Keratinocyte (primary cell): ENCODE measurements around the gene KLF6. TPM values are rescaled to one million over a fixed set of nuclear protein-coding genes. Genes with fewer than 3 reads are reported as not detected.

Source experiments
- DNase-seq: peaks from one replicate; pipeline ENCODE4 v3.0.0-alpha.2; 2011; ENCODE audit warnings: low read depth, missing footprints, low spot score
- FAIRE-seq: peaks from 2 replicates; lab custom pipeline; 2011; peaks lifted over from hg19 to GRCh38; lab: Jason Lieb, UNC
- H2AFZ ChIP-seq: 2 replicates; pipeline ENCODE4 v1.6.0; 2012; ENCODE audit warnings: low read length, control low read depth, inconsistent platforms; ENCODE audit not compliant: control insufficient read depth
- H3K27ac ChIP-seq: 2 replicates; pipeline ENCODE4 v1.5.1; 2011; ENCODE audit warnings: low read length; ENCODE audit not compliant: control insufficient read depth, insufficient read depth
- H3K27me3 ChIP-seq: 3 replicates; pipeline ENCODE4 v1.6.0; 2011; ENCODE audit warnings: low read length; ENCODE audit not compliant: control insufficient read depth, insufficient read depth; ENCODE audit errors: extremely low read depth
- H3K36me3 ChIP-seq, 2 experiments: 2 replicates in 1 of 2; 3 replicates in 1 of 2; pipeline ENCODE4 v1.5.1; 2011; ENCODE audit warnings: low read length in 2 of 2, mild to moderate bottlenecking in 1 of 2; ENCODE audit not compliant: control insufficient read depth in 2 of 2, insufficient read depth in 2 of 2; ENCODE audit errors: extremely low read depth in 1 of 2
- H3K4me1 ChIP-seq: 3 replicates; pipeline ENCODE4 v1.5.1; 2011; ENCODE audit warnings: low read length; ENCODE audit not compliant: control insufficient read depth, insufficient read depth; ENCODE audit errors: extremely low read depth
- H3K4me2 ChIP-seq: 3 replicates; pipeline ENCODE4 v1.6.0; 2011; ENCODE audit warnings: low read depth, low read length; ENCODE audit not compliant: control insufficient read depth, insufficient read depth; ENCODE audit errors: extremely low read depth
- H3K4me3 ChIP-seq, 3 experiments: fragments of 200-600 bp in 1 of 3; sonication (generic) in 1 of 3; 2 replicates in 2 of 3; 3 replicates in 1 of 3; pipeline ENCODE4 v1.5.1; 2011 to 2016; ENCODE audit warnings: low read length in 3 of 3, mild to moderate bottlenecking in 3 of 3, control low read depth in 2 of 3, inconsistent platforms in 1 of 3, low read depth in 1 of 3, mixed read lengths in 1 of 3, mixed run types in 1 of 3, moderate library complexity in 1 of 3; ENCODE audit not compliant: control insufficient read depth in 2 of 3, insufficient read depth in 2 of 3; ENCODE audit errors: extremely low read depth in 1 of 3
- H3K79me2 ChIP-seq: 2 replicates; pipeline ENCODE4 v1.6.0; 2012; ENCODE audit warnings: low read length; ENCODE audit not compliant: control insufficient read depth, insufficient read depth
- H3K9ac ChIP-seq: 3 replicates; pipeline ENCODE4 v1.6.0; 2011; ENCODE audit warnings: low read length; ENCODE audit not compliant: control insufficient read depth, insufficient read depth; ENCODE audit errors: extremely low read depth
- H3K9me1 ChIP-seq: 3 replicates; pipeline ENCODE4 v1.6.0; 2011; ENCODE audit warnings: low read length; ENCODE audit not compliant: control insufficient read depth, insufficient read depth; ENCODE audit errors: extremely low read depth
- H3K9me3 ChIP-seq: 2 replicates; pipeline ENCODE4 v1.5.1; 2012; ENCODE audit warnings: low read depth, low read length; ENCODE audit not compliant: control insufficient read depth
- H4K20me1 ChIP-seq: 3 replicates; pipeline ENCODE4 v1.6.0; 2011; ENCODE audit warnings: low read length; ENCODE audit not compliant: control insufficient read depth, insufficient read depth; ENCODE audit errors: extremely low read depth
- CTCF ChIP-seq, 3 experiments: IDR thresholded peaks in 1 of 3; conservative IDR thresholded peaks in 1 of 3; optimal IDR thresholded peaks in 1 of 3; 2 replicates in 2 of 3; 3 replicates in 1 of 3; pipeline versions ENCODE3 to v1.5.1; 2011; ENCODE audit warnings: low read length in 3 of 3, mild to moderate bottlenecking in 3 of 3, moderate library complexity in 2 of 3, control low read depth in 1 of 3, inconsistent platforms in 1 of 3; ENCODE audit not compliant: insufficient read depth in 2 of 3; ENCODE audit errors: extremely low read depth in 1 of 3
- EZH2 ChIP-seq: IDR thresholded peaks from one replicate; pipeline ENCODE4 v1.6.1; 2012; ENCODE audit warnings: inconsistent platforms, mild to moderate bottlenecking, low read length, moderate library complexity
- dilution Hi-C: fragments of 300-500 bp; cut with MboI; formaldehyde crosslinking; loops from one replicate; pipeline ENCODE4 v1.7.0; 2020; ENCODE audit warnings: low sequenced_read_pairs; ENCODE audit not compliant: extremely low pct_ligation_motif_present
- polyA plus RNA-seq, 5 experiments: library from polyadenylated mRNA; depleted of rRNA in 3 of 5; stranded (reverse) in 3 of 5; stranded (forward) in 1 of 5; unstranded in 1 of 5; fragments of >200 nt; gene quantifications; 1 replicate in 1 of 5; 2 replicates in 3 of 5; 3 replicates in 1 of 5; pipeline versions ENCODE4 v1.2.1 to v1.2.3, GENCODE V29; 2011 to 2012; ENCODE audit warnings: missing spikeins in 2 of 5, low read depth in 1 of 5, low replicate concordance in 1 of 5

Gene KLF6
- polyA plus RNA-seq, 1 donor (not counting 4 experiments of a cell fraction or from before 2014, with no cell fraction given): 250 TPM

- no peaks in the 10 kb centered on the region for H3K27me3 ChIP-seq
- H3K4me1 ChIP-seq: peaks cover 56% of the 10 kb centered on the region
- H3K9me3 ChIP-seq: no peaks in the 10 kb centered on the region
- no peak overlapping the region for H2AFZ ChIP-seq
- DNase-seq: no peak
- H3K79me2 ChIP-seq: no peaks in the 10 kb centered on the region
- TF ChIP-seq CTCF (optimal IDR thresholded peaks at IDR 0.05 in 1 of 3, IDR thresholded peaks at IDR 0.05 in 1 of 3, conservative IDR thresholded peaks at IDR 0.05 in 1 of 3; ENCODE audit: extremely low read depth in 1 of 3, insufficient read depth in 2 of 3, low read length in 3 of 3) (no peak), EZH2 (no peak)
- peak overlapping the region; percentile 83 for H3K4me2 ChIP-seq
- H3K36me3 ChIP-seq: no peaks in the 10 kb centered on the region
- H3K4me3 ChIP-seq: no peak overlapping the region
- no peaks in the 10 kb centered on the region for H3K9me1 ChIP-seq
- FAIRE-seq: no peak
- H3K9ac ChIP-seq: peak overlapping the region; percentile 75
- dilution Hi-C loops: no loop called here
- no peaks in the 10 kb centered on the region for H4K20me1 ChIP-seq
- H3K27ac ChIP-seq: peak overlapping the region; percentile 96
These were observed 19.9 kb downstream of the KLF6 start for GRCh38 chr10:3765146-3765545.

GRCh38 chr10:3764626-3765112 is 20.3 kb downstream of the KLF6 start:
- DNase-seq: no peak
- H3K9me1 ChIP-seq: no peaks in the 10 kb centered on the region
- H3K4me2 ChIP-seq: peak overlapping the region; percentile 83
- FAIRE-seq: peak; percentile 32
- TF ChIP-seq EZH2: no peak
- no peak for TF ChIP-seq CTCF (optimal IDR thresholded peaks at IDR 0.05 in 1 of 3, IDR thresholded peaks at IDR 0.05 in 1 of 3, conservative IDR thresholded peaks at IDR 0.05 in 1 of 3; ENCODE audit: extremely low read depth in 1 of 3, insufficient read depth in 2 of 3, low read length in 3 of 3)
- H3K27me3 ChIP-seq: no peaks in the 10 kb centered on the region
- no peaks in the 10 kb centered on the region for H3K9me3 ChIP-seq
- H3K4me1 ChIP-seq: peaks cover 56% of the 10 kb centered on the region
- no peaks in the 10 kb centered on the region for H3K36me3 ChIP-seq
- H4K20me1 ChIP-seq: no peaks in the 10 kb centered on the region
- dilution Hi-C loops: no loop called here
- peak overlapping the region; percentile 75 for H3K9ac ChIP-seq
- peak overlapping the region; percentile 96 for H3K27ac ChIP-seq
- no peaks in the 10 kb centered on the region for H3K79me2 ChIP-seq
- H3K4me3 ChIP-seq: peak overlapping the region in 1 of 3 experiments; percentile 37
- H2AFZ ChIP-seq: no peak overlapping the region
